Measurements from ENCODE around the gene ALLC. TPM values are rescaled to one million over a fixed set of nuclear protein-coding genes. Genes with fewer than 3 reads are reported as not detected.

Gene ALLC
- total RNA-seq, 4 donors from 2014 or later, result not detected

DNA sequence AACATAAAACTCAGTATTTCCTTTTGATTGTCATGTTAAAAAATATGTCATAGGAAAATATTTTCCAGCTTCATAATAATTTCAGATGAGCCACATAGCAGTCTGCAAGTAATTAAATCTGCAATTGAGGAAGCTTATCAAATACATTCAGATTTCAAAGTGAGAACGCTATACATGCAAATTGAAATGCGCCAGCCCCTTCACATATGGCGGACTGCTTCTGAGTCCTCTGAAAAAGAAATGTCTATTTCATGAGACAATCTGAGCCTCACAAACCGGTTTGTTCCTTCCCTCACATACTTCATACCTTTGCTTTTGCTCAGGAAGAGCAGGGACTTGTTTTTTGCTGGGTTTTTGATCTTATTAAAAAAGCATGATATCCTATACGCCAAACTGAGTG is 43.1 kb downstream of the ALLC start:
- DNase-seq, result no peak
- no peak for TF ChIP-seq POLR2A (IDR thresholded peaks at IDR 0.05)
- in situ Hi-C loops (cut with MboI; ENCODE audit: low sequenced_read_pairs in 4 of 4), result no loop called here

GRCh38 chr2:3703236-3703756 is 45.3 kb downstream of the ALLC start, which contains the start of gene DCDC2C:
DCDC2C (plus strand) TSS chr2:3703575; CDS start chr2:3703752, 177 bp downstream.
- Histone ChIP-seq H3K27ac (no peak within 1 kb of the TSS), H3K4me3 (no peak within 1 kb of the TSS), H3K4me1 (no peaks in the 10 kb centered on the region), H3K27me3 (peaks cover 14 to 20% (median 16%) of the 10 kb centered on the region in 3 donors), H3K9me3 (no peaks in the 10 kb centered on the region), H3K36me3 (no peaks in the 10 kb centered on the region)
- TF ChIP-seq, protein P1, sequence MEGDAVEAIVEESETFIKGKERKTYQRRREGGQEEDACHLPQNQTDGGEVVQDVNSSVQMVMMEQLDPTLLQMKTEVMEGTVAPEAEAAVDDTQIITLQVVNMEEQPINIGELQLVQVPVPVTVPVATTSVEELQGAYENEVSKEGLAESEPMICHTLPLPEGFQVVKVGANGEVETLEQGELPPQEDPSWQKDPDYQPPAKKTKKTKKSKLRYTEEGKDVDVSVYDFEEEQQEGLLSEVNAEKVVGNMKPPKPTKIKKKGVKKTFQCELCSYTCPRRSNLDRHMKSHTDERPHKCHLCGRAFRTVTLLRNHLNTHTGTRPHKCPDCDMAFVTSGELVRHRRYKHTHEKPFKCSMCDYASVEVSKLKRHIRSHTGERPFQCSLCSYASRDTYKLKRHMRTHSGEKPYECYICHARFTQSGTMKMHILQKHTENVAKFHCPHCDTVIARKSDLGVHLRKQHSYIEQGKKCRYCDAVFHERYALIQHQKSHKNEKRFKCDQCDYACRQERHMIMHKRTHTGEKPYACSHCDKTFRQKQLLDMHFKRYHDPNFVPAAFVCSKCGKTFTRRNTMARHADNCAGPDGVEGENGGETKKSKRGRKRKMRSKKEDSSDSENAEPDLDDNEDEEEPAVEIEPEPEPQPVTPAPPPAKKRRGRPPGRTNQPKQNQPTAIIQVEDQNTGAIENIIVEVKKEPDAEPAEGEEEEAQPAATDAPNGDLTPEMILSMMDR (IDR thresholded peaks at IDR 0.05 in 4 of 5, conservative IDR thresholded peaks at IDR 0.05 in 1 of 5), result no peak
- no peak for TF ChIP-seq POLR2A (IDR thresholded peaks at IDR 0.05)
- DNase-seq (no peak), ATAC-seq (no peak)
- intact Hi-C loops (cut with DNase I; ENCODE audit: low total_unique reads) (no loop called here), in situ Hi-C loops (cut with MboI; ENCODE audit: low sequenced_read_pairs in 4 of 4) (no loop called here)

More for the DNA sequence above, 43.1 kb downstream of the ALLC start:
- ATAC-seq, result no peak
- H3K9me3 ChIP-seq, result no peaks in the 10 kb centered on the region
- no peaks in the 10 kb centered on the region for H3K36me3 ChIP-seq
- intact Hi-C loops (cut with DNase I; ENCODE audit: low total_unique reads), result no loop called here
- no peak overlapping the region for H3K27ac ChIP-seq
- H3K4me1 ChIP-seq, result no peaks in the 10 kb centered on the region
- H3K27me3 ChIP-seq, result peaks cover 14 to 17% (median 16%) of the 10 kb centered on the region in 3 donors
- no peak overlapping the region for H3K4me3 ChIP-seq

- DNase-seq (no peak), ATAC-seq (no peak)
- in situ Hi-C loops (cut with MboI; ENCODE audit: low sequenced_read_pairs in 4 of 4), result no loop called here
- H3K27ac ChIP-seq, result no peak overlapping the region
- no peak overlapping the region for H3K4me3 ChIP-seq
- no peaks in the 10 kb centered on the region for H3K36me3 ChIP-seq
- no peaks in the 10 kb centered on the region for H3K9me3 ChIP-seq
- no peaks in the 10 kb centered on the region for H3K4me1 ChIP-seq
- TF ChIP-seq, protein P1 (IDR thresholded peaks at IDR 0.05 in 4 of 5, conservative IDR thresholded peaks at IDR 0.05 in 1 of 5), result no peak
- no peak for TF ChIP-seq POLR2A (IDR thresholded peaks at IDR 0.05)
- intact Hi-C loops (cut with DNase I; ENCODE audit: low total_unique reads), result no loop called here
- peaks cover 14 to 20% (median 16%) of the 10 kb centered on the region in 3 donors for H3K27me3 ChIP-seq
Measured at GRCh38 chr2:3703757-3704355, 45.9 kb downstream of the ALLC start.

DNA sequence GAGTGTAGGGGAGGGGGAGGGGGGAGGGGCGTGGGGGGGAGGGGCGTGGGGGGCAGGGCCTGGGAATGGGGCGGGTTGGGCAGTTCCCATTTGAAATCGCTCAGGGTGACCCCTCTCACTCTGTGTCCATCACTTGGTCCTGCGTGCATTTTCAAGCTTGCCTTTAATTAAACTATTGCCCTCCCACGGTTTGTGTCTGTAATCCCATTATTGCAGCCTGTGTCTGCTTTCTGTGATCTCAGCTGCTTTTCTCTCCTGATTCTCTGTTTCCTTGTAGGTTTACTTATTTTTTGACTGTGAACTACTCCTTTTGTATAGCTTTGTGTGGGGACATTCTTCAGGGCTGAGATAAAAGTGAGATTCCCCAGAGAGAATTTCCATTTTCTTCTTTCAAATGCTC is 46.7 kb downstream of the ALLC start:
- TF ChIP-seq POLR2A (IDR thresholded peaks at IDR 0.05), result no peak
- TF ChIP-seq, protein P1 (IDR thresholded peaks at IDR 0.05 in 4 of 5, conservative IDR thresholded peaks at IDR 0.05 in 1 of 5), result no peak
- H3K27ac ChIP-seq, result no peak overlapping the region
- H3K36me3 ChIP-seq, result no peaks in the 10 kb centered on the region
- DNase-seq (no peak), ATAC-seq (no peak)
- H3K4me3 ChIP-seq, result no peak overlapping the region
- intact Hi-C loops (cut with DNase I; ENCODE audit: low total_unique reads) (no loop called here), in situ Hi-C loops (cut with MboI; ENCODE audit: low sequenced_read_pairs in 4 of 4) (no loop called here)
- no peaks in the 10 kb centered on the region for H3K9me3 ChIP-seq
- peaks cover 16 to 20% (median 18%) of the 10 kb centered on the region in 3 donors for H3K27me3 ChIP-seq
- H3K4me1 ChIP-seq, result no peaks in the 10 kb centered on the region

GRCh38 chr2:3705782-3706181 is 47.8 kb downstream of the ALLC start:
- Histone ChIP-seq H3K4me1 (no peaks in the 10 kb centered on the region), H3K4me3 (no peak overlapping the region), H3K27ac (no peak overlapping the region), H3K9me3 (no peaks in the 10 kb centered on the region), H3K36me3 (no peaks in the 10 kb centered on the region), H3K27me3 (peaks cover 16 to 20% (median 18%) of the 10 kb centered on the region in 3 donors)
- intact Hi-C loops (cut with DNase I; ENCODE audit: low total_unique reads), result no loop called here
- DNase-seq (no peak), ATAC-seq (no peak)
- TF ChIP-seq, protein P1 (IDR thresholded peaks at IDR 0.05 in 4 of 5, conservative IDR thresholded peaks at IDR 0.05 in 1 of 5), result no peak
- TF ChIP-seq POLR2A (IDR thresholded peaks at IDR 0.05), result no peak
- in situ Hi-C loops (cut with MboI; ENCODE audit: low sequenced_read_pairs in 4 of 4), result no loop called here

Measured in gastrocnemius medialis (tissue), 4 donors.